DOHH2 (cell line): Measurements from ENCODE around the gene GTF3C1.
"Not testable (repeated sequence)": the region's sequence is repeated elsewhere in the genome, so short reads cannot be mapped to it uniquely, and the experiment has no call there.

Experiments
- H3F3A ChIP-seq: fragments of 200-600 bp; sonication (generic), shearing (Covaris generic); 2 replicates; pipeline ENCODE4 v1.6.0; 2016; ENCODE audit warnings: antibody characterized with exemption, mild to moderate bottlenecking; ENCODE audit not compliant: control insufficient read depth, insufficient read depth
- H3K27ac ChIP-seq: fragments of 200-600 bp; sonication (generic); 2 replicates; pipeline ENCODE4 v1.5.1; 2014; ENCODE audit warnings: low read depth, mild to moderate bottlenecking, low read length, moderate library complexity
- H3K27me3 ChIP-seq: fragments of 200-600 bp; sonication (generic); 2 replicates; pipeline ENCODE4 v1.6.1; 2014; ENCODE audit warnings: mild to moderate bottlenecking, low read length, mixed read lengths; ENCODE audit not compliant: control insufficient read depth
- H3K36me3 ChIP-seq: fragments of 200-600 bp; sonication (generic); 2 replicates; pipeline ENCODE4 v1.6.1; 2014; ENCODE audit warnings: mild to moderate bottlenecking, low read length, moderate library complexity, mixed read lengths; ENCODE audit not compliant: control insufficient read depth
- H3K4me1 ChIP-seq: fragments of 200-600 bp; sonication (generic); 2 replicates; pipeline ENCODE4 v1.6.1; 2014; ENCODE audit warnings: mild to moderate bottlenecking, low read length, mixed read lengths; ENCODE audit not compliant: control insufficient read depth
- H3K4me2 ChIP-seq: fragments of 200-600 bp; sonication (generic); 2 replicates; pipeline ENCODE4 v1.6.0; 2014; ENCODE audit warnings: mild to moderate bottlenecking, low read length, moderate library complexity
- H3K4me3 ChIP-seq: fragments of 200-600 bp; sonication (generic); 2 replicates; pipeline ENCODE4 v1.5.1; 2014; ENCODE audit warnings: mild to moderate bottlenecking, low read length, mixed read lengths
- H3K79me2 ChIP-seq: fragments of 200-600 bp; sonication (generic); 2 replicates; pipeline ENCODE4 v1.6.1; 2014; ENCODE audit warnings: mild to moderate bottlenecking, low read length, mixed read lengths; ENCODE audit not compliant: control insufficient read depth
- H3K9me2 ChIP-seq: fragments of 200-600 bp; sonication (generic); replicated peaks from 2 replicates; pipeline ENCODE4 v1.6.1; 2014; ENCODE audit warnings: mild to moderate bottlenecking, low read length, mixed read lengths; ENCODE audit not compliant: control insufficient read depth
- H3K9me3 ChIP-seq: fragments of 200-600 bp; sonication (generic); 2 replicates; pipeline ENCODE4 v1.6.1; 2014; ENCODE audit warnings: antibody characterized with exemption, low read length, mixed read lengths; ENCODE audit not compliant: control insufficient read depth, insufficient read depth
- H4K20me1 ChIP-seq: fragments of 200-600 bp; sonication (generic); 2 replicates; pipeline ENCODE4 v1.6.0; 2014; ENCODE audit warnings: low read depth, mild to moderate bottlenecking, antibody characterized with exemption, low read length, moderate library complexity; ENCODE audit not compliant: control insufficient read depth, insufficient read depth
- EZH2phosphoT487 ChIP-seq: fragments of 200-600 bp; sonication (generic); IDR thresholded peaks from 2 replicates; pipeline ENCODE4 v1.6.1; 2017; ENCODE audit warnings: borderline replicate concordance, mild to moderate bottlenecking, antibody characterized with exemption, low read length, moderate library complexity, mixed read lengths
- TF ChIP-seq, protein P1 (sequence below): fragments of 200-600 bp; sonication (generic); IDR thresholded peaks from one replicate; pipeline ENCODE4 v1.5.1; 2014; ENCODE audit warnings: antibody characterized with exemption, mild to moderate bottlenecking, low read depth, low read length; ENCODE audit not compliant: poor library complexity, severe bottlenecking

GTF3C1 gene

GRCh38 chr16:27434141-27435051 lies 115.3 kb downstream of the GTF3C1 start:
- no peaks in the 10 kb centered on the region for H3K9me3 ChIP-seq
- no peak overlapping the region for H3K4me3 ChIP-seq
- peaks cover 35% of the 10 kb centered on the region for H3K4me1 ChIP-seq
- H3F3A ChIP-seq = 0 out of 2 replicates have a peak, but pooled peaks cover 2% of the 10 kb centered on the region
- TF ChIP-seq, protein P1, sequence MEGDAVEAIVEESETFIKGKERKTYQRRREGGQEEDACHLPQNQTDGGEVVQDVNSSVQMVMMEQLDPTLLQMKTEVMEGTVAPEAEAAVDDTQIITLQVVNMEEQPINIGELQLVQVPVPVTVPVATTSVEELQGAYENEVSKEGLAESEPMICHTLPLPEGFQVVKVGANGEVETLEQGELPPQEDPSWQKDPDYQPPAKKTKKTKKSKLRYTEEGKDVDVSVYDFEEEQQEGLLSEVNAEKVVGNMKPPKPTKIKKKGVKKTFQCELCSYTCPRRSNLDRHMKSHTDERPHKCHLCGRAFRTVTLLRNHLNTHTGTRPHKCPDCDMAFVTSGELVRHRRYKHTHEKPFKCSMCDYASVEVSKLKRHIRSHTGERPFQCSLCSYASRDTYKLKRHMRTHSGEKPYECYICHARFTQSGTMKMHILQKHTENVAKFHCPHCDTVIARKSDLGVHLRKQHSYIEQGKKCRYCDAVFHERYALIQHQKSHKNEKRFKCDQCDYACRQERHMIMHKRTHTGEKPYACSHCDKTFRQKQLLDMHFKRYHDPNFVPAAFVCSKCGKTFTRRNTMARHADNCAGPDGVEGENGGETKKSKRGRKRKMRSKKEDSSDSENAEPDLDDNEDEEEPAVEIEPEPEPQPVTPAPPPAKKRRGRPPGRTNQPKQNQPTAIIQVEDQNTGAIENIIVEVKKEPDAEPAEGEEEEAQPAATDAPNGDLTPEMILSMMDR = no peak
- TF ChIP-seq EZH2phosphoT487 = no peak
- no peaks in the 10 kb centered on the region for H3K27me3 ChIP-seq
- peaks cover 91% of the 10 kb centered on the region for H3K36me3 ChIP-seq
- H3K27ac ChIP-seq = no peak overlapping the region
- peaks cover 1% of the 10 kb centered on the region; the same call in 1 of the 2 replicates for H4K20me1 ChIP-seq
- no peaks in the 10 kb centered on the region for H3K9me2 ChIP-seq
- H3K79me2 ChIP-seq = peaks cover 9% of the 10 kb centered on the region
- no peak overlapping the region for H3K4me2 ChIP-seq

- Histone ChIP-seq H3K4me3 (no peak overlapping the region), H3K4me2 (no peak overlapping the region), H3F3A (0 out of 2 replicates have a peak, but pooled peaks cover 2% of the 10 kb centered on the region), H3K9me2 (no peaks in the 10 kb centered on the region), H4K20me1 (peaks cover 2% of the 10 kb centered on the region; the same call in 1 of the 2 replicates), H3K79me2 (peaks cover 16% of the 10 kb centered on the region), H3K4me1 (peaks cover 43% of the 10 kb centered on the region), H3K36me3 (peaks cover 90% of the 10 kb centered on the region), H3K9me3 (no peaks in the 10 kb centered on the region), H3K27me3 (no peaks in the 10 kb centered on the region), H3K27ac (no peak overlapping the region)
- TF ChIP-seq, protein P1 = no peak
- TF ChIP-seq EZH2phosphoT487 = no peak
Observed at GRCh38 chr16:27433636-27434035, 116.1 kb downstream of the GTF3C1 start.

DNA sequence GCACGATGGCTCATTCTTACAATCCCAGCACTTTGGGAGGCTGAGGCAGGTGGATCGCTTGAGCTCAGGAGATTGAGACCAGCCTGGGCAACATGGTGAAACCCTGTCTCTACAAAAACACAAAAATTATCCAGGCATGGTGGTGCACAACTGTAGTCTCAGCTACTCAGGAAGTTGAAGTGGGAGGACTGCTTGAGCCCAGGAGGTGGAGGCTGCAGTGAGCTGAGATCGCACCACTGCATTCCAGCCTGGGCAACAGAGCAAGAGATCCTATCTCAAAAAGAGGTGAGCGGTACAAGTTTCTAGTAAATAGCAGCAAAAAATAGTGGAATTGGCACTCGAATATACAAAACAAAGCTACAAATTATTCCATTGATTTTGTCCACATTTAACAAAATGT lies 116.5 kb downstream of the GTF3C1 start:
- not testable (repeated sequence) for H3K4me2 ChIP-seq, H3K4me3 ChIP-seq, H3K9me3 ChIP-seq, H3K9me2 ChIP-seq, H4K20me1 ChIP-seq, H3K27me3 ChIP-seq, H3F3A ChIP-seq, H3K27ac ChIP-seq
- H3K79me2 ChIP-seq = peaks cover 21% of the 10 kb centered on the region
- peaks cover 47% of the 10 kb centered on the region for H3K4me1 ChIP-seq
- H3K36me3 ChIP-seq = peaks cover 90% of the 10 kb centered on the region

DNA sequence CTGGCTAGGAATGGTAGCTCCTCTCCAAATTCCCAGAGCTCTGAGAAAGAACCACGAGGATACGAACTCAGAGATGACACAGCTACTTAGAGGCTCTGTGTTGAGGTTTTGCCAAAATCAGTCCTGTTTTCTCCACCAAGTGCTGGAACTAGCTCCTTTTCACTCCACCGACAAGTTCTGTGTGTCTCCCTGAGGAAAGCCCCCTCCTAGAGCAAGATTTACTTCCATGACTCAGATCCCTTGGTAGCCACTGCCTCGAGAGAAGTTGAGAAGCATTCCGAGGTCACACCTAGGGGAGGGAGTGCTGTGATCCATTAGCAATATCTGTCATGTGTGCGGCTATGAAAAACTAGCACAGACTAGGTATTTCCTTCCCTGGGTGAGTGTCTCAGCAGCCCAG lies 117.2 kb downstream of the GTF3C1 start:
- Histone ChIP-seq H3K27me3 (no peaks in the 10 kb centered on the region), H3K4me3 (no peak overlapping the region), H3K9me3 (no peaks in the 10 kb centered on the region), H3K27ac (no peak overlapping the region), H3F3A (peaks cover 3% of the 10 kb centered on the region; the same call in 1 of the 2 replicates), H3K36me3 (peaks cover 87% of the 10 kb centered on the region), H3K79me2 (peaks cover 26% of the 10 kb centered on the region), H4K20me1 (peaks cover 3% of the 10 kb centered on the region; the same call in 1 of the 2 replicates), H3K4me1 (peaks cover 53% of the 10 kb centered on the region), H3K4me2 (0 out of 2 replicates have a peak overlapping the region, but pooled peaks have one; percentile 0), H3K9me2 (no peaks in the 10 kb centered on the region)
- TF ChIP-seq, protein P1 = no peak
- no peak for TF ChIP-seq EZH2phosphoT487
